HEK293 (cell line): Measurements from ENCODE around the gene NRP1.

ENCODE experiments used
- CTCF ChIA-PET: fragments of 350-600 bp; formaldehyde crosslinking; extraction: SDS; loops from one replicate; lab custom pipeline; 2021; ENCODE audit warnings: antibody characterized with exemption; lab: Yijun Ruan, JAX
- POLR2A ChIA-PET: fragments of 300-600 bp; formaldehyde crosslinking; extraction: SDS; loops from one replicate; lab custom pipeline; 2020; ENCODE audit warnings: antibody characterized with exemption, inconsistent platforms; lab: Yijun Ruan, JAX
- H3K27ac ChIP-seq: fragments of 200-500 bp; sonication (Bioruptor generic); 2 replicates; pipeline ENCODE4 v1.5.1; 2014; ENCODE audit warnings: low read depth, low read length, control low read depth, inconsistent platforms; ENCODE audit errors: extremely low read depth
- H3K36me3 ChIP-seq, 2 experiments: fragments of 200-500 bp in 1 of 2; sonication (Bioruptor generic) in 1 of 2; 1 replicate in 1 of 2; 2 replicates in 1 of 2; pipeline ENCODE4 v1.5.1; 2014 to 2017; ENCODE audit warnings: inconsistent platforms in 2 of 2, low read length in 2 of 2; ENCODE audit not compliant: control insufficient read depth in 2 of 2, insufficient read depth in 1 of 2
- H3K4me1 ChIP-seq: fragments of 200-500 bp; sonication (Bioruptor generic); 2 replicates; pipeline ENCODE4 v1.5.1; 2014; ENCODE audit warnings: mild to moderate bottlenecking, low read length, inconsistent platforms; ENCODE audit not compliant: control insufficient read depth, insufficient read depth
- H3K4me3 ChIP-seq: 2 replicates; pipeline ENCODE4 v1.5.1; 2011; ENCODE audit warnings: low read depth, mild to moderate bottlenecking, control low read depth, low read length, moderate library complexity
- H3K9me3 ChIP-seq: fragments of 200-500 bp; sonication (Bioruptor generic); 2 replicates; pipeline ENCODE4 v1.5.1; 2014; ENCODE audit warnings: low read depth, low read length, inconsistent platforms; ENCODE audit not compliant: control insufficient read depth, insufficient read depth
- FEZF1 ChIP-seq: fragments of 450-650 bp; formaldehyde crosslinking; IDR thresholded peaks from 2 replicates; pipeline ENCODE4 v1.5.1; 2016; ENCODE audit warnings: missing biosample characterization, missing genetic modification characterization
- IKZF3 ChIP-seq: fragments of 450-650 bp; IDR thresholded peaks from 2 replicates; pipeline ENCODE4 v1.5.0; 2018; ENCODE audit warnings: missing biosample characterization, mild to moderate bottlenecking, missing genetic modification characterization, moderate library complexity
- INSM2 ChIP-seq: fragments of 450-650 bp; formaldehyde crosslinking; IDR thresholded peaks from 2 replicates; pipeline ENCODE4 v1.5.1; 2016; ENCODE audit warnings: missing biosample characterization, missing genetic modification characterization
- KLF9 ChIP-seq: fragments of 450-650 bp; formaldehyde crosslinking; IDR thresholded peaks from 2 replicates; pipeline ENCODE4 v1.5.1; 2016; ENCODE audit warnings: missing biosample characterization, missing genetic modification characterization, low read depth
- PRDM10 ChIP-seq: fragments of 450-650 bp; formaldehyde crosslinking; IDR thresholded peaks from 2 replicates; pipeline ENCODE4 v1.5.1; 2016; ENCODE audit warnings: missing biosample characterization, missing genetic modification characterization
- PRDM6 ChIP-seq: fragments of 450-650 bp; formaldehyde crosslinking; IDR thresholded peaks from 2 replicates; pipeline ENCODE4 v1.5.1; 2017; ENCODE audit warnings: missing biosample characterization, missing genetic modification characterization
- SP2 ChIP-seq: fragments of 450-650 bp; formaldehyde crosslinking; IDR thresholded peaks from 2 replicates; pipeline ENCODE4 v1.5.1; 2016; ENCODE audit warnings: missing biosample characterization, missing genetic modification characterization
- WT1 ChIP-seq: fragments of 450-650 bp; formaldehyde crosslinking; IDR thresholded peaks from 2 replicates; pipeline ENCODE4 v1.5.1; 2016; ENCODE audit warnings: missing biosample characterization, missing genetic modification characterization
- YY1 ChIP-seq: fragments of 450-650 bp; formaldehyde crosslinking; IDR thresholded peaks from 2 replicates; pipeline ENCODE4 v1.5.1; 2018; ENCODE audit warnings: missing biosample characterization, missing genetic modification characterization
- ZBTB17 ChIP-seq: fragments of 450-650 bp; formaldehyde crosslinking; IDR thresholded peaks from 2 replicates; pipeline ENCODE4 v1.5.1; 2016; ENCODE audit warnings: missing biosample characterization, missing genetic modification characterization
- ZBTB6 ChIP-seq: fragments of 450-650 bp; formaldehyde crosslinking; IDR thresholded peaks from 2 replicates; pipeline ENCODE4 v1.5.1; 2017; ENCODE audit warnings: missing biosample characterization, missing genetic modification characterization
- ZFP41 ChIP-seq: fragments of 450-650 bp; formaldehyde crosslinking; IDR thresholded peaks from 2 replicates; pipeline ENCODE4 v1.5.1; 2016; ENCODE audit warnings: missing biosample characterization, missing genetic modification characterization, borderline replicate concordance
- ZNF2 ChIP-seq: fragments of 450-650 bp; formaldehyde crosslinking; IDR thresholded peaks from 2 replicates; pipeline ENCODE4 v1.5.1; 2016; ENCODE audit warnings: missing biosample characterization, missing genetic modification characterization
- ZNF280D ChIP-seq: fragments of 450-650 bp; formaldehyde crosslinking; IDR thresholded peaks from 2 replicates; pipeline ENCODE4 v1.5.1; 2016; ENCODE audit warnings: missing biosample characterization, missing genetic modification characterization
- ZNF335 ChIP-seq: fragments of 450-650 bp; formaldehyde crosslinking; conservative IDR thresholded peaks from 2 replicates; pipeline ENCODE4 v1.5.1; 2016; ENCODE audit warnings: missing biosample characterization, missing genetic modification characterization
- ZNF426 ChIP-seq: fragments of 450-650 bp; formaldehyde crosslinking; IDR thresholded peaks from 2 replicates; pipeline ENCODE4 v1.5.1; 2017; ENCODE audit warnings: missing biosample characterization, missing genetic modification characterization, mild to moderate bottlenecking, inconsistent platforms, moderate library complexity
- ZNF473 ChIP-seq: fragments of 450-650 bp; formaldehyde crosslinking; IDR thresholded peaks from 2 replicates; pipeline ENCODE4 v1.5.1; 2017; ENCODE audit warnings: missing biosample characterization, missing genetic modification characterization
- ZNF548 ChIP-seq: fragments of 450-650 bp; formaldehyde crosslinking; IDR thresholded peaks from 2 replicates; pipeline ENCODE4 v1.5.1; 2016; ENCODE audit warnings: missing biosample characterization, missing genetic modification characterization
- ZNF560 ChIP-seq: fragments of 450-650 bp; formaldehyde crosslinking; IDR thresholded peaks from 2 replicates; pipeline ENCODE4 v1.5.1; 2017; ENCODE audit warnings: missing biosample characterization, missing genetic modification characterization, borderline replicate concordance
- ZNF580 ChIP-seq: fragments of 450-650 bp; formaldehyde crosslinking; IDR thresholded peaks from 2 replicates; pipeline ENCODE4 v1.5.1; 2016; ENCODE audit warnings: missing biosample characterization, missing genetic modification characterization
- ZNF600 ChIP-seq: fragments of 450-650 bp; formaldehyde crosslinking; IDR thresholded peaks from 2 replicates; pipeline ENCODE4 v1.5.1; 2016; ENCODE audit warnings: missing biosample characterization, missing genetic modification characterization
- ZNF621 ChIP-seq: fragments of 450-650 bp; formaldehyde crosslinking; IDR thresholded peaks from 2 replicates; pipeline ENCODE4 v1.5.1; 2017; ENCODE audit warnings: missing biosample characterization, missing genetic modification characterization
- ZNF747 ChIP-seq: fragments of 450-650 bp; formaldehyde crosslinking; IDR thresholded peaks from 2 replicates; pipeline ENCODE4 v1.5.1; 2016; ENCODE audit warnings: missing biosample characterization, missing genetic modification characterization
- ZNF777 ChIP-seq: fragments of 450-650 bp; formaldehyde crosslinking; IDR thresholded peaks from 2 replicates; pipeline ENCODE4 v1.5.1; 2017; ENCODE audit warnings: missing biosample characterization, missing genetic modification characterization, borderline replicate concordance
- ZNF785 ChIP-seq: fragments of 450-650 bp; formaldehyde crosslinking; IDR thresholded peaks from 2 replicates; pipeline ENCODE4 v1.5.1; 2016; ENCODE audit warnings: missing biosample characterization, missing genetic modification characterization

NRP1 gene

GRCh38 chr10:33337326-33337957, 3.0 kb upstream of the NRP1 start:
- POLR2A ChIA-PET: interaction anchor here (1.0 kb wide), 1 partner anchor 10 kb away, joined by 4 read pairs; no protein-coding TSS in a partner anchor
- Histone ChIP-seq H3K27ac (peak overlapping the region; percentile 99), H3K9me3 (no peaks in the 10 kb centered on the region), H3K36me3 (no peaks in the 10 kb centered on the region), H3K4me1 (peaks cover 11% of the 10 kb centered on the region), H3K4me3 (no peak overlapping the region)
- CTCF ChIA-PET: interaction anchor here (0.5 to 0.7 kb wide), 2 partner anchors 144 to 307 kb away, joined by 3 read pairs; no protein-coding TSS in a partner anchor
- TF ChIP-seq PRDM6 (tag by site-specific recombination): peak; percentile 38; the same call in 1 of the 2 replicates
- no peak for TF ChIP-seq ZNF2
- TF ChIP-seq ZNF426: no peak
- no peak for TF ChIP-seq ZNF548 (tag by site-specific recombination)
- TF ChIP-seq YY1 (tag by site-specific recombination): no peak
- no peak for TF ChIP-seq INSM2
- no peak for TF ChIP-seq ZNF785 (tag by site-specific recombination)
- TF ChIP-seq ZNF280D: no peak
- no peak for TF ChIP-seq ZNF473 (tag by site-specific recombination)
- no peak for TF ChIP-seq SP2
- peak; percentile 82 for TF ChIP-seq ZBTB17 (tag by site-specific recombination)
- no peak for TF ChIP-seq ZFP41
- no peak for TF ChIP-seq ZNF747 (tag by site-specific recombination)
- peak; percentile 11; the same call in 1 of the 2 replicates for TF ChIP-seq IKZF3 (tag by site-specific recombination)
- TF ChIP-seq WT1 (tag by site-specific recombination): no peak
- no peak for TF ChIP-seq KLF9 (tag by site-specific recombination)
- TF ChIP-seq FEZF1: no peak
- TF ChIP-seq ZNF621: no peak
- peak; percentile 13; the same call in 1 of the 2 replicates for TF ChIP-seq ZBTB6 (tag by site-specific recombination)
- TF ChIP-seq PRDM10 (tag by site-specific recombination): peak; percentile 99
- TF ChIP-seq ZNF777 (tag by site-specific recombination): no peak
- 0 out of 2 replicates have a peak, but pooled peaks have one; percentile 12 for TF ChIP-seq ZNF580
- peak; percentile 54 for TF ChIP-seq ZNF335 (tag by site-specific recombination)
- no peak for TF ChIP-seq ZNF600 (tag by site-specific recombination)
- TF ChIP-seq ZNF560 (tag by site-specific recombination): no peak
